Sigmoid colon (tissue), 7 donors: ENCODE measurements around the gene LRP1B. TPM values are rescaled to one million over a fixed set of nuclear protein-coding genes. Genes with fewer than 3 reads are reported as not detected.

Source experiments
- DNase-seq: peaks from one replicate; pipeline ENCODE4 v3.0.0-alpha.2; 2019
- H3K27ac ChIP-seq, 4 donors: fragments of 200-600 bp; sonication (generic); one replicate each; pipeline ENCODE4 v1.5.1; 2016 to 2019; ENCODE audit warnings: mild to moderate bottlenecking in 1 of 4
- H3K27me3 ChIP-seq, 3 donors: fragments of 200-600 bp; sonication (generic); one replicate each; pipeline ENCODE4 v1.5.1; 2019; ENCODE audit warnings: mild to moderate bottlenecking in 1 of 3
- H3K36me3 ChIP-seq, 4 donors: fragments of 200-600 bp; sonication (generic); one replicate each; pipeline ENCODE4 v1.5.1; 2016 to 2019
- H3K4me1 ChIP-seq, 4 donors: fragments of 200-600 bp; sonication (generic); one replicate each; pipeline ENCODE4 v1.5.1; 2017 to 2019
- H3K4me3 ChIP-seq, 4 donors: fragments of 200-600 bp; sonication (generic); one replicate each; pipeline ENCODE4 v1.5.1; 2017 to 2019; ENCODE audit warnings: mild to moderate bottlenecking in 2 of 4, moderate library complexity in 1 of 4
- H3K9me3 ChIP-seq, 4 donors: fragments of 200-600 bp in 3 of 4; sonication (generic) in 3 of 4; one replicate each; pipeline versions ENCODE4 v1.5.1 to v1.6.1; 2013 to 2019
- CTCF ChIP-seq, 4 experiments: fragments of 450-650 bp in 3 of 4; fragments of 200-600 bp in 1 of 4; IDR thresholded peaks; one replicate each; pipeline ENCODE4 v1.5.1; 2016 to 2019; ENCODE audit warnings: antibody characterized with exemption in 4 of 4, mild to moderate bottlenecking in 3 of 4, moderate library complexity in 2 of 4
- EP300 ChIP-seq, 4 donors: sonication (generic); formaldehyde crosslinking; IDR thresholded peaks; one replicate each; pipeline ENCODE4 v1.6.1; 2017; ENCODE audit warnings: antibody characterized with exemption in 4 of 4
- POLR2A ChIP-seq, 2 donors: fragments of 450-650 bp; IDR thresholded peaks; one replicate each; pipeline ENCODE4 v1.6.1; 2016; ENCODE audit warnings: antibody characterized with exemption in 2 of 2, mild to moderate bottlenecking in 2 of 2, moderate library complexity in 2 of 2
- POLR2AphosphoS5 ChIP-seq, 4 donors: sonication (generic); formaldehyde crosslinking; IDR thresholded peaks; one replicate each; pipeline ENCODE4 v1.6.1; 2017; ENCODE audit warnings: antibody characterized with exemption in 4 of 4
- WGBS, 2 donors: extraction: QIAGEN DNeasy Blood & Tissue Kit; methylation state at CpG; one replicate each; pipeline ENCODE4 v1.1.7; 2013; 5-methylcytosine and 5-hydroxymethylcytosine counted together
- intact Hi-C: fragments of 100-400 bp; cut with DNase I; formaldehyde crosslinking; loops from one replicate; pipeline ENCODE4 v1.15.1; 2023
- polyA plus RNA-seq, 3 donors: library from polyadenylated mRNA; stranded (reverse); fragments of 200-250 nt; gene quantifications; one replicate each; pipeline ENCODE4 v1.2.3, GENCODE V29; 2013
- total RNA-seq, 4 donors: library from RNA; depleted of rRNA; stranded (reverse); fragments of >200 nt; gene quantifications; one replicate each; pipeline ENCODE4 v1.1.0, GENCODE V29; 2016
- donor health status: healthy with polysubstance abuse.
- donor health status: Bipolar disorder and iron deficiency.
- donor health status: healthy.

The LRP1B gene
- total and polyA plus RNA-seq, 7 donors = 0.06 to 5.1 (median 2.0) TPM; not detected in 1

GRCh38 chr2:140841141-140841540 lies 1289.7 kb downstream of the LRP1B start:
- TF ChIP-seq EP300 (IDR thresholded peaks at IDR 0.05) (no peak), POLR2AphosphoS5 (IDR thresholded peaks at IDR 0.05) (no peak), POLR2A (IDR thresholded peaks at IDR 0.05) (no peak), CTCF (IDR thresholded peaks at IDR 0.05) (no peak)
- no peak overlapping the region for H3K27ac ChIP-seq
- H3K27me3 ChIP-seq = no peaks in the 10 kb centered on the region
- intact Hi-C loops = no loop called here
- no peak overlapping the region for H3K4me3 ChIP-seq
- no peaks in the 10 kb centered on the region for H3K9me3 ChIP-seq
- 43 to 52% methylated on average over 3 of the region's 3 CpGs for WGBS, 2 donors
- no peaks in the 10 kb centered on the region for H3K36me3 ChIP-seq
- H3K4me1 ChIP-seq = no peaks in the 10 kb centered on the region
- no peak for DNase-seq

GRCh38 chr2:140836826-140837225 lies 1294.0 kb downstream of the LRP1B start:
- intact Hi-C loops = no loop called here
- WGBS, 2 donors = 74 to 81% methylated on average over 2 of the region's 2 CpGs
- Histone ChIP-seq H3K27me3 (no peaks in the 10 kb centered on the region), H3K27ac (no peak overlapping the region), H3K9me3 (no peaks in the 10 kb centered on the region), H3K4me3 (no peak overlapping the region), H3K36me3 (no peaks in the 10 kb centered on the region), H3K4me1 (no peaks in the 10 kb centered on the region)
- DNase-seq = no peak
- TF ChIP-seq EP300 (IDR thresholded peaks at IDR 0.05) (no peak), POLR2A (IDR thresholded peaks at IDR 0.05) (no peak), POLR2AphosphoS5 (IDR thresholded peaks at IDR 0.05) (no peak), CTCF (IDR thresholded peaks at IDR 0.05) (no peak)

DNA sequence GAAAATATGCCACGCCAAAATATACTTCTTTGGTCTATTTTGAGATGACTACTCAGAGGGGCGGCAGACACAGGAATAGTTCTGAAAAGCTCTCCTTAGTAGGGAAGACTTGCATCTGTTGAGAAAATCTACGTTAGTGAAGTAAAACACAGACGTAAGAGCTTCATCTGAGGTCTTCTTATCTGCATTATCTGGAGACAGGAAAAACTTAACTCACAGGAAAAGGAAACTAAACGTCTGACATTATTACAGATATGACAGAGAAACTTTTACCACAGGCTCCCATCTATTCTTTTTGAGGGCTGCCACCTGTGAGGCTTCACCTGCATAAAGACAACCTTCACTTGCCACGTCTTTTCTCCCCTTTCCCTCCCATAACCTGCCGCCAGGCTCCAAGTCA lies 1295.7 kb downstream of the LRP1B start:
- peaks cover 0 to 1% (median 0%) of the 10 kb centered on the region in 4 donors for H3K9me3 ChIP-seq
- H3K36me3 ChIP-seq = no peaks in the 10 kb centered on the region
- H3K27ac ChIP-seq = no peak overlapping the region
- DNase-seq = no peak
- 59 to 69% methylated on average over 7 of the region's 7 CpGs for WGBS, 2 donors
- no peaks in the 10 kb centered on the region for H3K27me3 ChIP-seq
- no peak overlapping the region for H3K4me3 ChIP-seq
- intact Hi-C loops = no loop called here
- no peaks in the 10 kb centered on the region for H3K4me1 ChIP-seq
- no peak for TF ChIP-seq POLR2AphosphoS5 (IDR thresholded peaks at IDR 0.05)
- no peak for TF ChIP-seq EP300 (IDR thresholded peaks at IDR 0.05)
- TF ChIP-seq CTCF (IDR thresholded peaks at IDR 0.05) = no peak
- TF ChIP-seq POLR2A (IDR thresholded peaks at IDR 0.05) = no peak

GRCh38 chr2:140814141-140814540 lies 1316.7 kb downstream of the LRP1B start:
- no peak for DNase-seq
- Histone ChIP-seq H3K27ac (no peak overlapping the region), H3K4me1 (no peaks in the 10 kb centered on the region), H3K27me3 (no peaks in the 10 kb centered on the region), H3K36me3 (no peaks in the 10 kb centered on the region), H3K4me3 (no peak overlapping the region), H3K9me3 (no peaks in the 10 kb centered on the region)
- intact Hi-C loops = no loop called here
- 17 to 71% methylated on average over 3 of the region's 3 CpGs for WGBS, 2 donors
- no peak for TF ChIP-seq POLR2AphosphoS5 (IDR thresholded peaks at IDR 0.05)
- no peak for TF ChIP-seq POLR2A (IDR thresholded peaks at IDR 0.05)

GRCh38 chr2:140808820-140809219 lies 1322.0 kb downstream of the LRP1B start:
- 60 to 81% methylated on average over 1 of the region's 1 CpG for WGBS, 2 donors
- Histone ChIP-seq H3K9me3 (no peaks in the 10 kb centered on the region), H3K27ac (no peak overlapping the region), H3K4me1 (no peaks in the 10 kb centered on the region), H3K27me3 (no peaks in the 10 kb centered on the region), H3K4me3 (no peak overlapping the region), H3K36me3 (no peaks in the 10 kb centered on the region)
- no peak for DNase-seq
- TF ChIP-seq POLR2A (IDR thresholded peaks at IDR 0.05) (no peak), EP300 (IDR thresholded peaks at IDR 0.05) (no peak), CTCF (IDR thresholded peaks at IDR 0.05) (no peak)
- intact Hi-C loops = no loop called here
